GM21367 (cell line): ENCODE data around the gene ATF7.
"Not testable (repeated sequence)": the region's sequence is repeated elsewhere in the genome, so short reads cannot be mapped to it uniquely, and the experiment has no call there.

Source experiments
- ATAC-seq: cut with Tn5 transposase; IDR thresholded peaks from one replicate; pipeline ENCODE4 v1.9.1; 2021; ENCODE audit not compliant: unreplicated experiment

ATF7 gene

DNA sequence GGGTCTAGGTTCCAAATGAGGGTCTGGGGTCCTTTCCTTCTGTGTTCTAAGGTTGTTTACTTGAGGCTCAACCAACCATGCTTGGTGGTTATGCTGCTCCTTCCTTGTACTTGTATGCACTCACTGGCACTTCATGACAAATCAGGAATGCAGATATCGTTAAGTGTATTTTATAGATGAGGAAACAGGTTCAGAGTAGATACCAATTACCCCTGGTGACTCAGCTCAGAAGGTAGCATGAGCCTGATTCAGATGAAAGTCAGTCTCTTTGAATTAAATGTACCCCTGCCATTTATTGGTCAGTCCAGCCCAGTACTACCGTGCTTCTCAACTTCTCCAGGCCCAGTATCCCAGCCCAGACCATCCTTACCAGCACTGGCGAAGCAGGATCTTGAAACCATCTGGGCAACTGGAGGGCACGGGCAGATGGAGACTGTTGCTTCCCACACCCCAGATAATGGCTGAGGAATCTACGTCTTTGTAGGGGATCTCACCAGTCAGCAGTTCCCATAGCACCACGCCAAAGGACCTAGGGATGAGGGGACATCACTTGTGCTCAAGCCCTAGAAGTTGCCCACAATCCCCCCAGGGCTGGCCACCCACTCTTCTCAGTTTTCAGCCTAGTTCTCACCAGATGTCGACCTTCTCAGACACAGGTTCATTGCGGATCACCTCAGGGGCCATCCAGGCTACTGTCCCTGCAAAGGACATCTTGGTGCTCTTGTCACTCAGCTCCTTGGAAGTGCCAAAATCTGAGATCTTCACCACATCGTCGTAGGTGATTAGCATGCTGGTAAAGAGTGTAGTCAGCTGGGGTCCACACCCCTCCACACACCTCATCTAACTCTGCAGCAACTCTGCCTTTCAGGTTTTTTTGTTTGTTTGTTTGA lies 141.3 kb downstream of the ATF7 start:
- no peak for ATAC-seq

DNA sequence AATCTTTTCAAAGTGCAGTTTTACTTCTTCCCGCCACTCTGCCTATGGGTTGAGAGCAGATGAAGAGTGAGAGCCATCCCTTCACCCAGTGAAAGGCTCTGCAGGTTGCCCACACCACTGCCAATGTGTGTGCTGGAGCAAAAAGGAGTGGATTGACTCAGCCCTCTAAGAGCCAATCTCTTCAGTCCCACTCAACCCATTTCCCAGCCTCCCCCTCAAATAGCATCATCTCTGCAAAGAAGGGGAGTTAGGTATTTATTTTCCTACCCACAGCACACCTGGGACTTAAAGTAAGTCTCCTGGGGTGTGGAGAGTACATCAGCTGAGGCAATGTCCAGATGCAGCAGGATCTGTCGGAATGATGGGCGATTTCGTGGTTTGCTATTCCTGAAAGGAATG lies 142.2 kb downstream of the ATF7 start:
- ATAC-seq: no peak

DNA sequence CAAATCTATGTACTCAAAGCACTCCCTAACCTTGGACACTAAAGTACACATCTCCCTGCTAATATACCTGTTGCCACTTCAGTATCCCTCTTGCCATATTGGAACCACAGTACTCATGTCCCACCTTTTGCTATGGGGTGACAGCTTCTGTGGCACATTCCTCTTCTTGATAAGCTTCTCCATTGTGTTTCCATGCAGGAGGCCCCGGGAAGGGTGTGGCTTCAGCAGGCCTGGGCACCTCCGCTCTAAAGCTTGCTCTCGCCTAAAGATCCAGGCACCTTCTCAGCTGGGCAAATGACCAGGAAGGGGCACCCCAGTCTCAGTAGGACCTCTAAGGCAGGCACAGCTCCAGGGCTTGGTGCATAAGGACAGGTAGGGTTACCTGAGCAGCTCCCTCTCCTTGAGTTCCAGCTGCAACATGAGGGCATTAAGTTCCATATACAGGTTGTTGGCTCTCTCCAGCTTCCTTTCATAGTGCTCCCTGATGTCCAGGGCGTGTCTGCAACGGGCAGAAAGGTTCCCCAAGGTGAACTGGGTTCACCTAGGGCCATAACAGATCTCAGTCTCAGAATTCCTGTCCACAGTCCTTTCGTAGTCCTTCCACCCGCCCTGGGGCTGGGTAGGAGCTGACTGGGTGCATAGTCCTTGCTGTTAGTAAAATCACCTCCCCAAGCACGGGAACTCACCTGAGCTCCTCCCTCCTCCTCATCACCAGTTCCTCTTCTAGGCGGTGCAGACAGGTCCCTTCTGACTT lies 142.8 kb downstream of the ATF7 start:
- no peak for ATAC-seq

DNA sequence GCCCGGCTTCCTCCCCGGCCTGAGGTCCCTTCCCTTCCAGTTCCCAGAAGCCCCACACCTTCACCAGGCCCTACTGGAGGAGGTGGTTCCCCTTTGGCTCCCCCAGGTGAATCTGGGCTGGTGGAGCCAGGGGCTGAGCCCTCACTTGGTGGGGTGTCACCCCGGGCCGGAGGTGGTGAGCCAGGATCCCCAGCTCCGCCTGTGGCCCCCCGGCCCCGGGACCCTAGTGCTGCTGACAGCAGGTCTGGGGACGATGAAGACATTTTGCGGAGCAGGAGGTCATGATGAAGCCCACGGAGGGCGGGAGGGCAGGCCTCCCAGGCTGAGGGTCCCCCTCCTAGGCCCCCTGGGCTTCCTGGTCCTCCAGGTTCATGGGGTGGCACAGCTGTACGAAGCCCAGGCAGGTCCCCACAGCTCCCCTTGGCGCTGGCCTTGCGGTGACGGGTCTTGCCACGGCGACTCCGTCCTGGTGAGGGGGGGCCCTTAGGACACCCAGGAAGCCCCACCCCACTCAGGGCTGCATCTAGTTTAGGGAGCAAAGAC lies 143.5 kb downstream of the ATF7 start:
- no peak for ATAC-seq

DNA sequence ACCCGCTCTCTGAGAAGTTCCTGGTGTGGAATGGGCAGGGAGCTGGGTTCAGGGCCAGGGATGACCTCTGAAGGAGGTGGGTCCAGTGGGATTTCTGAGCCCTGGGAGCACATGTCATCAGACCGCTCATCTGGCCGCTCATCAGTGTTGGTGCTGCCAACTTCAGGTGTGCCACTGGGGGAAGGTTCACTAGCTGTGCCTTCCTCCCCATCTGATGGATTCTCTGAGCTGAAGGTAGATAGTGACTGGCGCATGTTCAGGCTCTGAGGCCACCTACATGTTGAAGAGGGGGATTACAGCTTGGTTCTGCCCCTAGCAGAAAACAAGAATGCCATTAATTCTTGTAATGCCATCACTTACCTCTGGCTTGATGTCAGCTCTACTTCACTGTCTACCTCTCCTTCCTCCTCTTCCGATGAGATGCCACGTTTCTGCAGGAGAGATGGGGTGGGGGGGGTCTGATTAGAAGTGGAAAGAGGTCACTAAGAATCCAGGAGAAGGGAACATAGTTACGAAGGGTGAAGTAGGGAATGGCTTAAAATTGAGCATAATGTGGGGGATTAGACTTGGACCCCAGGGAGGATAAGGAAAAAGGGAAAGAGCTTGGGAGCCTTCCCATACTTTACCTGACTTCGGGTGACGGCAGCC lies 144.1 kb downstream of the ATF7 start:
- no peak for ATAC-seq

DNA sequence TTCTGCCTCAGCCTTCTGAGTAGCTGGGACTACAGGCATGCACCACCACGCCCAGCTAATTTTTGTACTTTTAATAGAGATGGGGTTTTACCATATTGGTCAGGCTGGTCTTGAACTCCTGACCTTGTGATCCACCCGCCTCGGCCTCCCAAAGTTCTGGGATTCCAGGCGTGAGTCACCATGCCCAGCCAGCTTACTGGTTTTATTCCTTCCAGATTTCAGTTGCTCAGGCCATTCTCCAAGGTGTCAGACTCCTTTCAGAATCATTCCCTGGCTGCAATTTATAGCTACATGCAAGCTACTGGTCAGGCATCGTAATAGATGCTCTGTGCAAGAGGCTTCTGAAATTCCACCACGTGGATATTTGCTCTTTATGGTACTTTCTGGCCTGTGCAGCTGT lies 144.7 kb downstream of the ATF7 start:
- not testable (repeated sequence) for ATAC-seq

DNA sequence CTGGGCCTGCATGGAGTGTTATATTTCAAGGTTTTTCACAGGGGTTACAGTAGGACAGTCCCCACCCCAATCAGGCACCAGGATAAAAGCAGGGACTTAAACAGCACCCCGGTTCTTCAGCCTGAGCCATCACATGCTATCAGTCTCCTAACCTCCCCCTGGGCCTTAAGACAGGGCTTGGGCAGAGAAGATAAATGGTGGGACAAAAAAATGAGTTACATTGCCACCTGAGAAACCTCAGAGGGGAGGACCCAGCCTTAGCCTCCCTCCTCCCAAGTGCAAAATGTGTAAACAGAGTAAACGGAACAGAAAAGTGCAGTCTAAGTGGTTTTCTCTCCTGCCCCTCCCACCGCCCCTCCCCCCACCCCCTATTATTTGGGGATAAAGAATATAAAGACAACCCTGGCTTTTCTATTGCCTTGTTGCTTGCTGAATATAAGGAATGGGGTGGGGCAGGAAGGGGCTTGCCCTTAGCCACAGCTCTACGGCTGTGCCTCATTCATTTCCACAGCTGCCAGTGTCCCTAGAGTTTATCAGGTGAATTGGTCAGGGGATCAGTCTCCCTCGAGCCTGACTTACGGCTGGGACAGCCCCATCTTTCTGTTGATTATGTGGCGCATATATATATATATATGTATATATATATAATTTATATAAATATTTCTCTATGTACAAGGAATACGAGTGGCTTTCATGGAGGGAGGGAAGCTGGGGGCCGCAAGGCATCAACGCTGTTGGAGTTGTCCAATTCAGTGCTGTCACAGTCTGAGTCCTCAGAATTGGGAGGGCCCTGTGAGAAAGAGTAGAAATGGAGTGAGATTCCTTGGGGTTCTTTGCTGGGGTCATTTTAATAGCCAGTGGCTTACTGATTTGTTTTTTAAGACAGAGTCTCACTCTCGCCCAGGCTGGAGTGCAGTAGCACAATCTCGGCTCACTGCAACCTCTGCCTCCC lies 145.4 kb downstream of the ATF7 start:
- no peak for ATAC-seq

DNA sequence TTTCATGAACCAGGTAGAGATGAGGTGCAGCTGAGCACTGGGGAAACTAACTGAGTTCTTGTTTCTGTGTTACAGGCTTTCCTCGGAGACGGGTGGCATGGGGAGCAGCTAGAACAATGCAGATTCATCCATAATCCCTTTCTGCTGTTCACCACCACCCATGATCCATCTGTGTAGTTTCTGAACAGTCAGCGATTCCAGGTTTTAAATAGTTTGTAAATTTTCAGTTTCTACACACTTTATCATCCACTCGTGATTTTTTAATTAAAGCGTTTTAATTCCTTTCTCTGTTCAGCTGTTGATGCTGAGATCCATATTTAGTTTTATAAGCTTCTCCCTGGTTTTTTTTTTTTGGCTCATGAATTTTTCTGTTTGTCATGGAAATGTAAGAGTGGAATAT lies 146.9 kb downstream of the ATF7 start:
- no peak for ATAC-seq

DNA sequence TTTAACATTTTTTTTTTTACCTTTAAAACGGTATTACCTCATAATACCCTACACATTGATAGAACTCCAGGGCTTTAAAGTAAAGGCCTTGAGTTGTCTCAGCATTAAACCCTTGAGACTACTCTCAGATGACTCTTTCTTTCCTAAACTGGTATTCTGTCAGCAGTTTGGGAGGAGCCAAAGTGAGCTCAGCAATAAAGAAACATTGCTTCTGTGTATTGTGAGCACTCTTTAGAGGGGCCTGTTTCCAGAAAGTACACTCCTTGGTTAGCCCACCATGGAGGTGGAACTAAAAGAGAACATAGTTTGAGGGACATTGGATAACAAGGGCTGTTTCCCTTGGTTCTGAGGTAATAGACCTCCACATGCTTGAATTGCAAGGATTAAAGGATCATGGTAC lies 147.3 kb downstream of the ATF7 start:
- no peak for ATAC-seq

DNA sequence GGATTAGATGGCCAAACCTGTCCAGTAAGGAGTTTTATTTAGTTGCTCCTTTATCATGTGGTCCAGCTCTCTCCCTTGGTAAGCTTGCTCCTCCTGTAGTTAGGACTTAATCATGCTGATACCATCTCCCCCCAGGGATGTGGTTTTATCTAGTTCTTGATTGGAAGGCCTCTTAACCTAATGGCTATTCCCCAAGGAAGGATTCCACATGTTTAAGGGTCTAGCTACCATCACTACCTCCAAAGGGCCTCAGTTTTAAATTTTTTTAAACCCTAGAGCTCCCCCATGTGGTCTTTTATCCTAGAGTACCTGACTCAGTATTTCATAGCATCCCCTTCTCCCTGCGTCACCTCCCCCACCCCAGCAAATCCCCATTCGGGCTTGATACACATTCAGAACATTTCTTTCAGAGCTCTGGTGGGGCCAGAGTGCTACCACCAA lies 149.4 kb downstream of the ATF7 start:
- ATAC-seq: no peak

DNA sequence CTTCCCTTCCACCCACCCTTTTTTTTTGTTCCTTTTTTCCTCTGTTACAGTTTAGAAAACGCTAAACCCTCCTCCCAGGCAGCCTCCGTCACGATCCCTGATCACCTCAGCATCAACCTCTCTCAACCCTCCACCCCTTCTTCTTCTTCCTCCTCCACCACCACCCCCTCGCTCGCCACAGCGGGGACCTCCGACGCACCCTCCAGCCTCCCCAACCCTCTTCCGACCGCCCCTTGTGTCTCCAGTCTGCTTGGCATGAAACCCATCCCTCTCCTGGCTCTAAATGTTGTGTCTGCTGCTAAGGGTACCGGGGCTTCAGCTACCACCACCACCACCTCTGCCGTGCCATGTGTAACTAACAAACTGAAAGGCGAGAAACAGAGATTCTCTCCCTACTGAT lies 151.4 kb downstream of the ATF7 start:
- no peak for ATAC-seq

DNA sequence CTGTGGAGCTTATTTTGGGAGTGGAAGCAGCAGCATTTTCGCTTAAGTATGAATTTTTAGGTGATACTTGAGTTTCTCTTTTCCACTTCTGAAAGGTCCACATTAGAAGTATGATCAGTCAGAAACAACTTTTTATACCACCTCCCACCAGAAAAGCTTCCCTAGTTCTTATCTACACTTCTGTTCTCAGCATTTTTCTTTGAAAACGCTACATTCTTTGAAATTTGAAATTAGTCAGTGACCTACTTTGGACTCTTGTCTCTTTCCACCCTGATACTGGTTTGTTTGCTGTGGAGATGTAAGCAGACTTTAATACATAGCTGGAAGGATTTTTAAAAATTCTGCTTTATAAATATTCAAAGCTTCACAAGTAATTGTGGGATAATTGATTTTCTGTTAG lies 152.1 kb downstream of the ATF7 start:
- ATAC-seq: no peak

DNA sequence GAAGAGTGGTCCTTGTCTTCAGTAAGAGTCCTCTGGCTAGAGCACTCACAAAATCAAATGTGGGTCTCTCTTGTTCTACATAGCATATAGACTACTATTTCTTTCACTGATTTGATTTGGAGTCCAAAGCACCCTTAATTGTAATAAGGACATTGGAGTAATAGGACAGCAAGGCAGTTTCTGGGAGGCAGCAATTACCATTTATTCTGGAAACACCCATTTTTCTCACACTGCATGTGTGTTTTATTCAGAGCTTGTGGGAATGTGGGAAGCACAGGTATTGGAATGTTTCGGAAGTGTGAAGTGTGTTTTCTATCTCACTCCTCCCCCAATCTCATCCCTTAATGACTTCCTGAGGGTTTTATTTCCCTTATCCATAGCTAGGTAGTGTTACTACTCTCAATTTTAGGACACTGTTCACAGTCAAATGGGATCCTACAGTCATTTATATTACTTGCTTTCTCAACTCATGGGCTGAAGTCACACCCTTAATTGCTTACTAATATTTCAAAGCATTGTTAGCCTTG lies 154.1 kb downstream of the ATF7 start:
- ATAC-seq: no peak

DNA sequence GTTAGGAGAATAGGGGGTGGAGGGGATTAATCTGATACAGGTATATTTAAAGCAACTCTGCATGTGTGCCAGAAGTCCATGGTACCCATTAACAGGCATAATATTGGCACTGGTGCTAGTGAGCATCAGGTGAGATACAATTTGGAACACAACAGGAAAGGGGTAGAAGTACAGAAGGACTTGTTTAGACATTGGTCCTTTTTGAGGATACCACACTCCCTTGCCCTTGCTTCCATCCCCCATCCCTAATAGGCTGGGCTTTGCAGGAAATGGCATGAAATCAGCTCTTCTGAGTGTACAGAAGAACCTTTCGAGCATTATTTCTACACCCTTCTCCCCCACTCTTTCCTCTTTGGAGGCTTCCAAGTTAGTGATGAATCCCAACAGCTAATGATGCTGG lies 157.9 kb downstream of the ATF7 start:
- no peak for ATAC-seq

DNA sequence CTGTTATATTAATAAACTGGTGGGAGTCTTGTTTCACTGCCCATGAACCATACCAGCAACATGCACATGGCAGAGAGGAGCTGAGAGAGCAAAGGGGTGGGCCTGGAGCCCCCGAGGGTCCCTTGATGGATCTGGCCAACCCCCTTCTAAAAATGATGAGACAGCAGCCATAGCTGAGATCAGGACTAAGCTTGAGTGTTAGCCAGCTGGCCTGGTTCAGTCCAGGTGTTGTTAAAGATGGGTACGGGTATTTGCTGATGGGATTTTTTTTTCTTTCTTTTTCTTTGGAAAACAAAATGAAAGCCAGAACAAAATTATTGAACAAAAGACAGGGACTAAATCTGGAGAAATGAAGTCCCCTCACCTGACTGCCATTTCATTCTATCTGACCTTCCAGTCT lies 158.3 kb downstream of the ATF7 start:
- no peak for ATAC-seq

DNA sequence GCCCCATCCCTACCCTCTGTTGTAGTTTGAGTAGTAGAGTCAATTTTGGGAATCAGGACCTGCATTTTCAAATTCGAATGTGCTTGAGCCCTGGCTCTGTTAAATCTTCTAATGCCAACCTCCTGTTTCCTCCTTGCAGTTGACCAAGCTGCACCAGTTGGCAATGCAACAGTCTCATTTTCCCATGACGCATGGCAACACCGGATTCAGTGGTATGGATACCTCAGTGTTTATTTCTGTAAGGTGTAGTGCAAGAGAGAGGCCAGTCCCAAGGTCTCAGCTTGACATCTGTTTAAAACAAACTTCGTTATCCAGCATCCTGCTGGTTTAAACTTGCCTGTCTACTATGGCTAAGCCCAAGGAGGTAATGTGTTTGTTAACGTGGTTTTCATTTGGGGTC lies 159.1 kb downstream of the ATF7 start:
- no peak for ATAC-seq

DNA sequence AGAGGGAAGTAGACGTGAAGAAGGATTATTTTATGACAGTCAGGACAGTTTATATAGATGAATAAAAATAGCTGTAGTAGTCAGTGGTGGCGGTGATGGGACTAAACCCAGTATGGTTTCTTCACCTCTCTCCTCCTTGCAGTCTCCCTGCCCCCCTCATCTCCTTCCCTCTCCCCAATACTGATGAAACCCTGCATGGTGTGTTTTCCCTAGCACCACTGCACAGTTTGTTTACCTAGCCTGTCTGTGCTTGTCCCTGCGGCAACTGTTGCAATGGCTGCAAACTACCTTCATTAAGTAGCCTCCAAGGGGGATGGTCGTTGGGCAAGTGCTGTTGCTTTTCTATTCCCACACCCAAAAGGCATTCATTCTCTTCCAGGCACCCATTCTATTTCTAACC lies 159.5 kb downstream of the ATF7 start:
- no peak for ATAC-seq

DNA sequence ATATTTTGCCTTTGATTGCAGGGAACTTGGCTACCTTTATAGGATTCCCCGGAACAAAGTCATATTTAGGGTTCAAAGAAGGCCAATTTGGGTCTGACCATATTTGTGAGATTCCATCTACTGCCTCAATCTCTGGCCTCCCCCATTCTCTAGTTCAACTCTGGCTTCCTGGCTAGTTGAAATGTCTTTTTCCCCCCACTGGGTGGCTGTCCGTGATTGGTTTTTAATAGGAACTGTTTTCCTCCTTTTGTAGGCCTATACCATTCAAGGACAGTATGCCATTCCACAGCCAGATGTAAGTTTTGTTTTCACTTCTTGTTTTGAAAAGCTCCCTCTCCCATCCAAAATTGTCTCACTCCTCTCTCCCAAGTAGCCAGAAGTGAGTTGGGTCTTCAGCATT lies 160.5 kb downstream of the ATF7 start:
- no peak for ATAC-seq

DNA sequence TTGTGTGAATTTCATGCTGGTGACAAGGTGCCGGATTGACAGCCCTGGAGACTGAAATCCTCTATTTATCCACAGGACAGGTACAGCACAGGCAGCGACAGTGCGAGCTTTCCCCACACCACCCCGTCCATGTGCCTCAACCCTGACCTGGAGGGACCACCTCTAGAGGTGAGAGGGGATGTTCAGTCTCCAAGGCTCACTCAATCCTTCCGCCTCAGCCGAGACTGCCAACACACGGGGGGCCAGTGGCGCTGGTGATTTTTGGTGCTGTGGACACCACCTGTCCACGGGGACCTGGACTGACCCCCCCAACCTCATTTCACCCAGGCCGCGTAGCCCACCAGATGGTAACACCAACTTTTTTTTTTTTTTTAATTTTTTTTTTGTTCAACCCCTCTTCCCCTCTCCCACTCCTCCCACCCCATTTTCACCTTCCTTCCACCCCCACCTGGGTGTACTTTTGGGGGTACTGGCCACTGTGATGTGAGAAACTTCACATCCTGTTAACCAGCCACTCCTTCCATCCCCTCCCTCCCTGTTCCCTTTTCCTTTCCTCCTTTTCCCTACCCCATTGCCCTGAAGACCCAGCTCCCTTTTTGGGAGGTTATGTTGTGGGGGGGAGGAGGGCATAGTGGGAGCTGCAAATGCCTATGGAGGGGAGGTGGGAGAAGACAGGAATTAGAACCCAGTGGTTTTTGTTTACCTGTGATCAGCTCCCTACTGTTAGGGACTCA lies 161.3 kb downstream of the ATF7 start:
- ATAC-seq: no peak
